Liver (tissue), 9 donors: ENCODE measurements around the gene NFKBIB. TPM values are rescaled to one million over a fixed set of nuclear protein-coding genes. Genes with fewer than 3 reads are reported as not detected.

Experiments used
- DNase-seq: peaks from one replicate; pipeline ENCODE4 v3.0.0-alpha.2; 2017; ENCODE audit warnings: low spot score
- H3K27ac ChIP-seq, 2 donors: one replicate each; pipeline ENCODE4 v1.7.0; 2013; ENCODE audit warnings: inconsistent platforms in 2 of 2, low read length in 2 of 2, control low read depth in 1 of 2, low read depth in 1 of 2, mild to moderate bottlenecking in 1 of 2
- H3K27me3 ChIP-seq, 4 donors: one replicate each; pipeline versions ENCODE4 v1.6.1 to v1.7.0; 2013; ENCODE audit warnings: low read length in 3 of 4, inconsistent platforms in 1 of 4, mild to moderate bottlenecking in 1 of 4, moderate library complexity in 1 of 4; ENCODE audit not compliant: control insufficient read depth in 4 of 4, insufficient read depth in 4 of 4
- H3K36me3 ChIP-seq, 4 donors: one replicate each; pipeline versions ENCODE4 v1.6.1 to v1.7.0; 2013; ENCODE audit warnings: low read length in 3 of 4, mild to moderate bottlenecking in 3 of 4, low read depth in 1 of 4, moderate library complexity in 1 of 4; ENCODE audit not compliant: control insufficient read depth in 4 of 4, insufficient read depth in 3 of 4
- H3K4me1 ChIP-seq, 4 donors: one replicate each; pipeline versions ENCODE4 v1.6.1 to v1.7.0; 2013; ENCODE audit warnings: low read length in 3 of 4, mild to moderate bottlenecking in 3 of 4, moderate library complexity in 1 of 4; ENCODE audit not compliant: control insufficient read depth in 4 of 4, insufficient read depth in 4 of 4
- H3K4me3 ChIP-seq, 3 donors: one replicate each; pipeline versions ENCODE4 v1.6.1 to v1.7.0; 2013; ENCODE audit warnings: low read length in 3 of 3, control low read depth in 1 of 3, low read depth in 1 of 3, mild to moderate bottlenecking in 1 of 3
- H3K9ac ChIP-seq, 2 donors: one replicate each; pipeline ENCODE4 v1.7.0; 2013; ENCODE audit warnings: low read length in 2 of 2, mild to moderate bottlenecking in 2 of 2, moderate library complexity in 2 of 2, control low read depth in 1 of 2, low read depth in 1 of 2
- H3K9me3 ChIP-seq, 4 donors: one replicate each; pipeline versions ENCODE4 v1.6.1 to v1.7.0; 2013; ENCODE audit warnings: low read length in 3 of 4; ENCODE audit not compliant: control insufficient read depth in 4 of 4
- CTCF ChIP-seq: fragments of 150-350 bp; IDR thresholded peaks from 2 replicates; pipeline ENCODE4 v1.5.1; 2017; ENCODE audit warnings: improper control_type of control experiment, low read depth, low read length; ENCODE audit not compliant: missing input control
- EGR1 ChIP-seq, 2 donors: IDR thresholded peaks; 2 replicates each; pipeline ENCODE4 v1.6.1; 2016 to 2018; ENCODE audit warnings: antibody characterized with exemption in 2 of 2, low read depth in 2 of 2
- FOXA1 ChIP-seq: IDR thresholded peaks from 2 replicates; pipeline ENCODE4 v1.6.1; 2016; ENCODE audit warnings: antibody characterized with exemption
- FOXA2 ChIP-seq: IDR thresholded peaks from 2 replicates; pipeline ENCODE4 v1.6.1; 2016; ENCODE audit warnings: antibody characterized with exemption
- GABPA ChIP-seq, 2 donors: IDR thresholded peaks in 1 of 2; conservative IDR thresholded peaks in 1 of 2; 2 replicates each; pipeline ENCODE4 v1.6.1; 2016; ENCODE audit warnings: antibody characterized with exemption in 2 of 2, mild to moderate bottlenecking in 1 of 2, moderate library complexity in 1 of 2
- HNF4A ChIP-seq, 2 donors: conservative IDR thresholded peaks; 2 replicates each; pipeline ENCODE4 v1.6.1; 2016; ENCODE audit warnings: antibody characterized with exemption in 2 of 2, mild to moderate bottlenecking in 2 of 2
- HNF4G ChIP-seq: IDR thresholded peaks from 2 replicates; pipeline ENCODE4 v1.6.1; 2016; ENCODE audit warnings: antibody characterized with exemption
- JUND ChIP-seq, 2 donors: IDR thresholded peaks; 2 replicates each; pipeline ENCODE4 v1.6.1; 2016; ENCODE audit warnings: antibody characterized with exemption in 2 of 2
- MAX ChIP-seq: IDR thresholded peaks from 2 replicates; pipeline ENCODE4 v1.6.1; 2016; ENCODE audit warnings: antibody characterized with exemption
- NR2F2 ChIP-seq: IDR thresholded peaks from 2 replicates; pipeline ENCODE4 v1.6.1; 2016; ENCODE audit warnings: antibody characterized with exemption
- RAD21 ChIP-seq, 2 donors: IDR thresholded peaks; 2 replicates each; pipeline ENCODE4 v1.6.1; 2016; ENCODE audit warnings: antibody characterized with exemption in 2 of 2, mild to moderate bottlenecking in 2 of 2
- RXRA ChIP-seq, 2 donors: IDR thresholded peaks; 2 replicates each; pipeline ENCODE4 v1.6.1; 2017 to 2018; ENCODE audit warnings: antibody characterized with exemption in 2 of 2, mild to moderate bottlenecking in 1 of 2
- SP1 ChIP-seq: IDR thresholded peaks from 2 replicates; pipeline ENCODE4 v1.6.1; 2018; ENCODE audit warnings: antibody characterized with exemption, mild to moderate bottlenecking
- TAF1 ChIP-seq: conservative IDR thresholded peaks from 2 replicates; pipeline ENCODE4 v1.6.1; 2016; ENCODE audit warnings: antibody characterized with exemption, mild to moderate bottlenecking
- YY1 ChIP-seq: IDR thresholded peaks from 2 replicates; pipeline ENCODE4 v1.6.1; 2016; ENCODE audit warnings: antibody characterized with exemption, mild to moderate bottlenecking
- WGBS: extraction: QIAGEN DNeasy Blood & Tissue Kit; methylation state at CpG from one replicate; pipeline ENCODE4 v1.1.7; 2013; 5-methylcytosine and 5-hydroxymethylcytosine counted together
- polyA plus RNA-seq, 2 donors: library from polyadenylated mRNA; stranded (reverse) in 1 of 2; unstranded in 1 of 2; fragments of 200-250 nt in 1 of 2; fragments of >200 nt in 1 of 2; fragmentation: Nextera tagmentation in 1 of 2; extraction: Ambion mirVana in 1 of 2; gene quantifications; one replicate each; pipeline versions ENCODE4 v1.2.1 to v1.2.3, GENCODE V29; 2013 to 2015
- total RNA-seq, 2 donors: library from RNA; depleted of rRNA; stranded (reverse); fragments of >200 nt; gene quantifications; one replicate each; pipeline ENCODE4 v1.2.3, GENCODE V29; 2014
- TF ChIP-seq, protein P1 (sequence below): IDR thresholded peaks from 2 replicates; pipeline ENCODE4 v1.6.1; 2016; ENCODE audit warnings: antibody characterized with exemption
- TF ChIP-seq, protein P2 (sequence below): IDR thresholded peaks from 2 replicates; pipeline ENCODE4 v1.6.1; 2016; ENCODE audit warnings: antibody characterized with exemption, mild to moderate bottlenecking
- TF ChIP-seq, protein P3 (sequence below): IDR thresholded peaks from 2 replicates; pipeline ENCODE4 v1.6.1; 2016; ENCODE audit warnings: antibody characterized with exemption
- donor health status: healthy.
- donor health status: healthy.
- donor health status: healthy.
- donor health status: healthy.
- donor health status: healthy.

Gene NFKBIB
- total and polyA plus RNA-seq, 4 donors = 8.0 to 25.4 (median 14.9) TPM

GRCh38 chr19:38877781-38878574, 21.8 kb upstream of the NFKBIB start, which contains the start of gene RINL:
Gene RINL, minus strand, starts transcription at chr19:38878275. Its CDS starts 1,533 bp downstream, at chr19:38876742.
- Histone ChIP-seq H3K9ac (peak within 1 kb of the TSS in 1 of 2 donors; percentile 55), H3K9me3 (no peaks in the 10 kb centered on the region), H3K27me3 (no peaks in the 10 kb centered on the region), H3K4me1 (peaks cover 0 to 3% (median 0%) of the 10 kb centered on the region in 4 donors), H3K36me3 (peaks cover 3 to 16% (median 5%) of the 10 kb centered on the region in 4 donors), H3K4me3 (no peak within 1 kb of the TSS), H3K27ac (peak within 1 kb of the TSS; percentile 21 to 57)
- WGBS = 65% methylated on average over 11 of the region's 11 CpGs
- TF ChIP-seq RAD21 (IDR thresholded peaks at IDR 0.05) = no peak
- TF ChIP-seq RXRA (IDR thresholded peaks at IDR 0.05) = no peak
- TF ChIP-seq HNF4A (conservative IDR thresholded peaks at IDR 0.05) = no peak
- TF ChIP-seq GABPA (IDR thresholded peaks at IDR 0.05 in 1 of 2, conservative IDR thresholded peaks at IDR 0.05 in 1 of 2) = no peak
- TF ChIP-seq YY1 = no peak
- TF ChIP-seq MAX = no peak
- TF ChIP-seq JUND (IDR thresholded peaks at IDR 0.05) = no peak
- TF ChIP-seq FOXA2 = no peak
- TF ChIP-seq NR2F2 = no peak
- no peak for TF ChIP-seq TAF1
- TF ChIP-seq, protein P1, sequence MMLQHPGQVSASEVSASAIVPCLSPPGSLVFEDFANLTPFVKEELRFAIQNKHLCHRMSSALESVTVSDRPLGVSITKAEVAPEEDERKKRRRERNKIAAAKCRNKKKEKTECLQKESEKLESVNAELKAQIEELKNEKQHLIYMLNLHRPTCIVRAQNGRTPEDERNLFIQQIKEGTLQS = no peak
- TF ChIP-seq, protein P2, sequence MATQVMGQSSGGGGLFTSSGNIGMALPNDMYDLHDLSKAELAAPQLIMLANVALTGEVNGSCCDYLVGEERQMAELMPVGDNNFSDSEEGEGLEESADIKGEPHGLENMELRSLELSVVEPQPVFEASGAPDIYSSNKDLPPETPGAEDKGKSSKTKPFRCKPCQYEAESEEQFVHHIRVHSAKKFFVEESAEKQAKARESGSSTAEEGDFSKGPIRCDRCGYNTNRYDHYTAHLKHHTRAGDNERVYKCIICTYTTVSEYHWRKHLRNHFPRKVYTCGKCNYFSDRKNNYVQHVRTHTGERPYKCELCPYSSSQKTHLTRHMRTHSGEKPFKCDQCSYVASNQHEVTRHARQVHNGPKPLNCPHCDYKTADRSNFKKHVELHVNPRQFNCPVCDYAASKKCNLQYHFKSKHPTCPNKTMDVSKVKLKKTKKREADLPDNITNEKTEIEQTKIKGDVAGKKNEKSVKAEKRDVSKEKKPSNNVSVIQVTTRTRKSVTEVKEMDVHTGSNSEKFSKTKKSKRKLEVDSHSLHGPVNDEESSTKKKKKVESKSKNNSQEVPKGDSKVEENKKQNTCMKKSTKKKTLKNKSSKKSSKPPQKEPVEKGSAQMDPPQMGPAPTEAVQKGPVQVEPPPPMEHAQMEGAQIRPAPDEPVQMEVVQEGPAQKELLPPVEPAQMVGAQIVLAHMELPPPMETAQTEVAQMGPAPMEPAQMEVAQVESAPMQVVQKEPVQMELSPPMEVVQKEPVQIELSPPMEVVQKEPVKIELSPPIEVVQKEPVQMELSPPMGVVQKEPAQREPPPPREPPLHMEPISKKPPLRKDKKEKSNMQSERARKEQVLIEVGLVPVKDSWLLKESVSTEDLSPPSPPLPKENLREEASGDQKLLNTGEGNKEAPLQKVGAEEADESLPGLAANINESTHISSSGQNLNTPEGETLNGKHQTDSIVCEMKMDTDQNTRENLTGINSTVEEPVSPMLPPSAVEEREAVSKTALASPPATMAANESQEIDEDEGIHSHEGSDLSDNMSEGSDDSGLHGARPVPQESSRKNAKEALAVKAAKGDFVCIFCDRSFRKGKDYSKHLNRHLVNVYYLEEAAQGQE = no peak
- DNase-seq = no peak

DNA sequence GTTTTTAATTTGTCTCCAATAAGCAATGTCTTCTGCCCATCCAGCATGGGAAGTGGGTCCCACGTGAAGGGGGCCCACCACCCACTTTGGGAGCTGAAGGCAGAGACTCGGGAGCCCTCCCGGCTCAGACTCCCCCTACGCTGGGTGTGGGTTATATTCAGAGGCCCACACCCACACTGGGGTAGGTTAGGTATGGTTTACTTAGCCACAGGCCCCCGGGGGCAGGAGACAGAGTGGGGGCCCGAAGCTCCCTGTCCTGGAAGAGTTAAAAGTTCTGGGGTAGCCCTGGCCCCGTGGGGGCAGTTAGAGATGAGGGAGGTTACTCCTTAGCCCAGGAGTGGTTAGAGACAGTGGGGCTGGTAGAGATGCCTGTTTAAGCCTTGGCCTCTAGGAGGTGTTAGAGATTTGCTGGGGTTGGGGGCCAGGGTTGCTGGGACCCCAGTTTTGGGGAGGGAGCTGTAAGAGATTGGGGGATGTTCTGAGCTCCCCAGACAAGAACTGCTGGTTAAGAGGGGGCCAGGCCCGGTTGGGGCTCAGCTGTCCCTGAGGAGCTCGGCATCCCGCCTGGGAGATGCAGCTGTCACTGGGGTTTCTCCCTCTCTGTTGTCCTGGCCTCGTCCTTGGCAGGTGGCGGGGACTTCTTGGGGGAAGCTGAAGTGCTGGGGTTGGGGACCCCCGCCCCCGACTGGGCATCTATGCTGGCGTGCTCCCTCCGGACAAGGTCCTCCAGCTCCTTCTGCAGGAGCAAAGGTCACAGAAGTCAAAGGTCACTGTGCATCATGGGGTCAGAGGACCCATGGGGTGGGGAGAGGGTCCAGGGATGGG, 21.0 kb upstream of the NFKBIB start:
- Histone ChIP-seq H3K27me3 (no peaks in the 10 kb centered on the region), H3K4me1 (peaks cover 0 to 3% (median 0%) of the 10 kb centered on the region in 4 donors), H3K36me3 (peaks cover 6 to 20% (median 7%) of the 10 kb centered on the region in 4 donors), H3K9ac (peak overlapping the region in 1 of 2 donors; percentile 55), H3K9me3 (no peaks in the 10 kb centered on the region), H3K4me3 (no peak overlapping the region), H3K27ac (peak overlapping the region; percentile 21 to 57)
- 81% methylated on average over 16 of the region's 16 CpGs for WGBS
- no peak for DNase-seq
- TF ChIP-seq, protein P3, sequence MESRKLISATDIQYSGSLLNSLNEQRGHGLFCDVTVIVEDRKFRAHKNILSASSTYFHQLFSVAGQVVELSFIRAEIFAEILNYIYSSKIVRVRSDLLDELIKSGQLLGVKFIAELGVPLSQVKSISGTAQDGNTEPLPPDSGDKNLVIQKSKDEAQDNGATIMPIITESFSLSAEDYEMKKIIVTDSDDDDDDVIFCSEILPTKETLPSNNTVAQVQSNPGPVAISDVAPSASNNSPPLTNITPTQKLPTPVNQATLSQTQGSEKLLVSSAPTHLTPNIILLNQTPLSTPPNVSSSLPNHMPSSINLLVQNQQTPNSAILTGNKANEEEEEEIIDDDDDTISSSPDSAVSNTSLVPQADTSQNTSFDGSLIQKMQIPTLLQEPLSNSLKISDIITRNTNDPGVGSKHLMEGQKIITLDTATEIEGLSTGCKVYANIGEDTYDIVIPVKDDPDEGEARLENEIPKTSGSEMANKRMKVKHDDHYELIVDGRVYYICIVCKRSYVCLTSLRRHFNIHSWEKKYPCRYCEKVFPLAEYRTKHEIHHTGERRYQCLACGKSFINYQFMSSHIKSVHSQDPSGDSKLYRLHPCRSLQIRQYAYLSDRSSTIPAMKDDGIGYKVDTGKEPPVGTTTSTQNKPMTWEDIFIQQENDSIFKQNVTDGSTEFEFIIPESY = no peak
- TF ChIP-seq CTCF (no peak), NR2F2 (no peak), TAF1 (no peak), JUND (IDR thresholded peaks at IDR 0.05) (no peak), FOXA2 (no peak), MAX (no peak), FOXA1 (no peak), GABPA (IDR thresholded peaks at IDR 0.05 in 1 of 2, conservative IDR thresholded peaks at IDR 0.05 in 1 of 2) (no peak), YY1 (no peak), RXRA (IDR thresholded peaks at IDR 0.05) (no peak), RAD21 (IDR thresholded peaks at IDR 0.05) (no peak), EGR1 (IDR thresholded peaks at IDR 0.05; ENCODE audit: low read depth in 2 of 2) (no peak), SP1 (no peak), HNF4G (no peak), HNF4A (conservative IDR thresholded peaks at IDR 0.05) (no peak)
- TF ChIP-seq, protein P1 = no peak
